ENCODE measurements around the gene C22orf39.

C22orf39 gene, protein sequence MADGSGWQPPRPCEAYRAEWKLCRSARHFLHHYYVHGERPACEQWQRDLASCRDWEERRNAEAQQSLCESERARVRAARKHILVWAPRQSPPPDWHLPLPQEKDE
- total RNA-seq, result 34.4 to 39.6 reads per million in 2 donors

DNA sequence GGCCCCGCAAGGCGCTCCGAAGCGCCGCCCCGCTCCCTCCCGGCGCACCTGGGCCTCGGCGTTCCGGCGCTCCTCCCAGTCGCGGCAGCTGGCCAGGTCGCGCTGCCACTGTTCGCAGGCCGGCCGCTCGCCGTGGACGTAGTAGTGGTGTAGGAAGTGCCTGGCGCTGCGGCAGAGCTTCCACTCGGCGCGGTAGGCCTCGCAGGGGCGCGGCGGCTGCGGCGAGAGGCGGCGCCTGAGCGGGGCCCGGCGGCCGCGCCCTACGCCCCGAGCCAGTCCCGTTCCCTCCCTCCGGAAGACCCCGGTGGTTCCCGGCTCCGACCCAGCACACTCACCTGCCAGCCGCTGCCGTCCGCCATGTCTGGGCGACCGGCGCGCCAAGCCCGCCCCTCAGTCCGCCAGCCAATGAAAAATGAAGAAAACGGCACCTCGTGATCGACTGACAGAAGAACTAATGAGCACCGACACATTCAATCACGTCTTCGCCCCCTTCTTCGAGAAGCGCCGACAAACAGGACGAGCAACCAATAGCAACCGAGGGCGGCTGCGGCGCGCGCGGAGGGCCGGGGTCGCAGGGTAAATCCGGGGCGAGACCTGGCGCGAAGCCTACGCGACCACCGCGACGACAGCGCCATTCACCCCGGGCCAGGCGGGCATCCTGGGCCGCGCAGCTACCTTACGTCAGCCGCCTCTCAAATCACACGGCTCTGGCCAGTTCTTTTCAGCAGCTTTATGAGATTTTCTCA is at the start of gene C22orf39:
C22orf39 (minus strand) TSS at position 382 of the 746 bp plus-strand sequence; CDS start at position 359, 23 bp downstream.
- peak; percentile 84 for DNase-seq

DNA sequence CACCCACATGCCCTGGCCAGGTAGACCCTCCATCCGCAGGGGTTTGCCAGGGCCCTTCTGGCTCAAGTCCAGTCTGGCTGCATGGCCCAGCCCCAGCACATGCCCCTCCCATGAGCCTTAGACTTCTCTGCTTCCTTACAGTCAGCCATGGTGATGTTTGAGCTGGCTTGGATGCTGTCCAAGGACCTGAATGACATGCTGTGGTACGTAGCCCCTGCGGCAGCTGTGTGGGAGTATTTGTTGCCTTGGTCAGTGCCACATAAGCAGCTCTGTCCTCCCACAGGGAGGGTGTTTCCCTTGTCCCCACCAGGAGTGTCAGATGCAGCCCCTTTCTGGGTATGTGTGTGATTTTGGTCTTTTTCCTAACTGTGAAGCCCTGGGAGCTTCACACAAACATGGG is 49.7 kb upstream of the C22orf39 start:
- DNase-seq, result no peak

- no peak for DNase-seq
Measured at GRCh38 chr22:19496324-19496630, 48.8 kb upstream of the C22orf39 start.

- no peak for DNase-seq
Measured at GRCh38 chr22:19495562-19496323, 48.2 kb upstream of the C22orf39 start.

GRCh38 chr22:19494676-19495173 is 47.2 kb upstream of the C22orf39 start:
- DNase-seq, result no peak

DNA sequence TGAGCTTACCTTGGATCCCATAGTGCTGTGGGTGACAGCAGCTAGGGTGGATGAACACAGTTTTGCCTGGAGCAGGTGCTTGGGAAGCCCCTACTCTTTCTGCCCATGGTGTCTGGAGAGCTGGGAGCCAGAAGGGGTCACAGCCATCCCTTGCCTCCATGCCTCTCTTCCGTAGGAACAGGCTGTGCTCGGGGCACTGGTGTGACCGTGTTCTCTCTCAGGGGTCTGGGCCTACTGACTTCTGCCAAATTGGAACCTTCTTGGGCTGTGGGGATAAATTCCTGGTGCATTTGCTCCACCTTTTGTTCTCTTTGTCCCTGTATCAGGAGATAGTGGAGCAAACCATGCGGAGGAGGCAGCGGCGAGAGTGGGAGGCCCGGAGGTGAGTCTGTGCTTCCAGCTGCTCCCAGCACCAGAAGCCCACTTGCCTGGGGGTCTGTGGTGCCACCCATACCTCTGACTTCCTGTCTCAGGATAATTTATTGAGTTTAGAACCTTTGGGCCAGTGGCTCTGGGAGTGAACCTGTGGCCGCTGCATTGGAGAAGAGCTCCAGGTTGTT is 46.6 kb upstream of the C22orf39 start:
- DNase-seq, result no peak

DNA sequence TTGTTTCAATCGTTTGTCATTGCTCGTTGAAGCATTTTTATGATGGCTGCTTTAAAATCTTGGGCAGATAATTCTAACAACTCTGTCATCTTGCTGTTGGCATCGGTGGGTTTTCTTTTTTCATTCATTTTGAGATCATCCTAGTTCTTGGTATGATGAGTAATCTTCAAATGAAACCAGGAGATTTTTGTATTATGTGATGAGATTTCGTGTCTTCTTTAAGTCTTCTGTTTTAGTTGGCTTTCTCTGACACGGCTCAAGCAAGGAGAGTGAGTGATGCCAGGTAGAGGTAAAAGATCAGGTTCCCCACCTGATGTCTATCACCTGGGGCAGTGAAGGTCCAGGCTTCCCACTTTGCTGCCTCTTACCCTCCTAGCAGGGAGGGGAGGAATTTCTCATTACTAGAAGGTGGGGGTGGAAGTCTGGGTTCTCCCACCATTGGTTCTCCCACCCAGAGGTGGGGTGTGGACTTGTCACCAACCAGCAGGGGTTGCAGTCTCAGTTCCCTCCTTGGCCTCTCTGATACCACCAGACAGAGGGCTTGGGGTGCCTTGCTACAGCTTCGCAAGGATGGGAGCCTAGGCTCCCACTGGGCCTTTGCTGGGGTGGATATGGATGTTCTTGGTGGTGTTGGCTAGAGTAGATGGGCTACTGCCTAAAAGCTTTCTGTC is 45.1 kb upstream of the C22orf39 start:
- no peak for DNase-seq

DNA sequence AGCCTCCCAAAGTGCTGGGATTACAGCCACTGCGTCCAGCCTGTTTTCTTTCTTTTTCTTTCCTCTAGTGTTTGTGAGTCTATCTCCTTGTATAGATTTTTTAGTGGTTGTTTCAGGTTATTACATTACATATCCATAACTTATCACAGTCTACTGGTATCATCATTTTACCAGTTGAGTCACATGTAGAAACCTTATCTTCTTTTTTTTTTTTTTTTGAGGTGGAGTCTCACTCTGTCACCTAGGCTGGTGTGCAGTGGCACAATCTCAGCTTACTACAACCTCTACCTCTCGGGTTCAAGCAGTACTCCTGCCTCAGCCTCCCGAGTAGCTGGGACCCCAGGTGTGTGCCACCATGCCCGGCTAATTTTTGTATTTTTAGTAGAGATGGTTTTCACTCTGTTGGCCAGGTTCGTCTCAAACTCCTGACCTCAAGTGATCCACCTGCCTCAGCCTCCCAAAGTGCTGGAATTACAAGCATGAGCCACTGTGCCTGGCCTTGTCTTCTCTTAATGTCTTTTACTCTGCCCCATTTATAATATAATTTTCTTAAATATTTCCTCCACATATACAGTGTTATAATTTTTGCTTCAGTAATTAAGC is 43.2 kb upstream of the C22orf39 start:
- DNase-seq, result no peak

DNA sequence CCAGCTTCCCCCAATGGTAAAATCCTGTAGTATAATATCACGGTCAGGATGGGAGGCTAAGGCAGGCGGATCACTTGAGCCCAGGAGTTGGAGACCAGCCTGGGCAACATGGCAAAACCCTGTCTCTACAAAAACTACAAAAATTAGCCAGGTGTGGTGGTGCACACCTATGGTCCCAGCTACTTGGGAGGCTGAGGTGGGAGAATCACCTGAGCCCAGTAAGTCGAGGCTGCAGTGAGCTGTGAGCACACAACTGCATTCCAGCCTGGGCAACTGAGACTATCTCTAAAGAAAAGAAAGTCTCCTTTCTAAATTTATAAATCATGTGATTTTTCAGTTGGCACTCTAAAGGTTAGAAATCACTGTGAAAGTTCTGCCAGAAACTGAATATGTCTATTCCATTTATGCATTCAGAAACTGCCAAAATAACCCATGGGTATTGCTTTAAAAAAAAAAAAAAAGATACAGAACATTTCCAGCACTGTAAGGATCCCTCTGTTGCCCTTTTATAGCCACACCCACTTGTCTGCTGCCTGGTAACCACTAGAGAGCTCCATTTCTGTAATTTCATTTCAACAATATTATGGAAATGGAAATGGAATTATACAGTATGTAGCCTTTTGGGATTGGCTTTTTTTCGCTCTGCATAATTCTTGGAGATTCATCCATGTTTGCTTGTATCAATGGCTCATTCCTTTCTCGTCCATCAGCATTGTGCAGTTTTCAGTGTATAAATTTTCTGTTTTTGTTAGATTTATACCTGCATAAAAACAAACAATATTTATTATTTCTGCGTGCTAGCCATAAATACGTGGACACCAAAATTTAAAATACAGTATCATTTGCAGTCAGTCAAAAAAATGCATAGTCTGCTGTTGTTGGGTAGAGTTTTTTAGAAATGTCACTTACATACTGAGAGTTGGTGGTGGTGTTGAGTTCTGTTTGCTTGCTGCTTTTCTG is 41.7 kb upstream of the C22orf39 start:
- no peak for DNase-seq

DNA sequence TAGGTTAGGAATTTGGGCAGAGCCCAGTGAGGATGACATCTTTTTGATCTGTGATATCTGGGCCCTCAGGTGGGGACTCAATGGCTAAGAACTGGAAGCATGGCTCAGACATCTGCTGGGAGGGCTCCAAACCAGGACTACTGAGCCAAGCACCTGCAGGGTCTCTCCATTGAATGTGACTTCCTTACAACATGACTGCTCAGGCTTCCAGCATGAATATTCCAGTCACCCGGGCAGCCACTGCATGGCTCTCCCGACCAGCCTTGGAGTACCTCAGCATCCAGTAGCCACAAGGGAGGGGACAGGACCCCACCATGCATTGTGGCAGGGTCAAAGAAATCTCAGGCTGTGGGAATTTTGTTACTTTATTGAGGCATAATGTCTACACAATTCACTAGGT is 40.8 kb upstream of the C22orf39 start:
- DNase-seq, result no peak

DNA sequence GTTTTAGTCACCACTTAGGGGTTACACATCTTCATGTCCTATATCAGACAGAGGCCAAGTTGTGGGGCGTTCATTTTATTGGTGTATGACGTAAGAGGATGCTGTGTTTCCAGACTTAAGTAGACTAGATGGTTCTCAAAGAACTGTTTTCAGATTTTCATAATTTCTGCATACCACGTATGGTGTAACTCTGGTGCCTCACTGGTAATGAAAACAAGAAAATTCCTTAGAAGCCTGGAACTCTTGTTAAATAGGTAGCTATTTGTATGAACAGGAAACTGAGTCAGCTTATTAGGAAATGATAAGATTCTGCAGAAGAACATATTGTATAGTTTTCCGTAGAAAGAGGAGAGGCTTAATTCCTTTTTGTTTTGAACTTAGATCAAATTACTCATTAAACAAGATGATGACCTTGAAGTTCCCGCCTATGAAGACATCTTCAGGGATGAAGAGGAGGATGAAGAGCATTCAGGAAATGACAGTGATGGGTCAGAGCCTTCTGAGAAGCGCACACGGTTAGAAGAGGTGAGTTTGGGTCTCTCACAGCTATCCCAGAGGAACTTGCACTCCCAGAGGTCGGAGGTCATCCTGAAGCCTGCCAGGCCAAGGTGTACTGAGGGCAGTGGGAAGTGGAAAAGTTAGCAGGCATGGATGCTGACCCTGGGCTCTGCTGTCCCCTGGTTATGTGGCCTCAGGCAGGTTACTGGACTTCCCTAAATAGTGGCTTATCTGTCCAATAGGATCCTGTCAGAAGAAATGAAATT is 36.2 kb upstream of the C22orf39 start:
- DNase-seq, result no peak

GRCh38 chr22:19482297-19482696 is 34.8 kb upstream of the C22orf39 start:
- no peak for DNase-seq

- DNase-seq, result no peak
Measured at GRCh38 chr22:19480789-19481188, 33.3 kb upstream of the C22orf39 start.

DNA sequence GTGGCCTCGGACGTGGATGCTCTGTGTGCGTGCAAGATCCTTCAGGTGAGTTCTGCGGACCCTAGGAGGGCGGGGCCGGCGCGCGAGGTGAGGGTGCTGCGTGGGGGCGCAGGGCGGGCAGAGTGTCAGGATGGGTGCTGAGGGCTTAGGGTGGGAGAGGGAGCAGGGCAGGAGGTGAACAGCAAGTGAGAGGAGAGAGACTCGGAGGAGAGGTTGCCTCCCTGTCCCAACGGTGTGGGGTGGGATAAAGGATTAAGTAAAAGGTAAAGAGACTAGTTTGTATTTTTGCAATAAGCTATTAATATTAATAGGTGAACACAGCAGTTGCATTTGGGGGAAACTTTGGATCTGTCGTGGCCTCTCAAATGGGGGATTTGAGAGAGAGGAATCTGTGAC is 32.7 kb upstream of the C22orf39 start:
- no peak for DNase-seq

- DNase-seq, result peak; percentile 53
Measured at GRCh38 chr22:19479355-19480172, 32.1 kb upstream of the C22orf39 start, which contains the start of gene CDC45. CDC45 (plus strand) TSS chr22:19479920; CDS start chr22:19479969, 49 bp downstream.

DNA sequence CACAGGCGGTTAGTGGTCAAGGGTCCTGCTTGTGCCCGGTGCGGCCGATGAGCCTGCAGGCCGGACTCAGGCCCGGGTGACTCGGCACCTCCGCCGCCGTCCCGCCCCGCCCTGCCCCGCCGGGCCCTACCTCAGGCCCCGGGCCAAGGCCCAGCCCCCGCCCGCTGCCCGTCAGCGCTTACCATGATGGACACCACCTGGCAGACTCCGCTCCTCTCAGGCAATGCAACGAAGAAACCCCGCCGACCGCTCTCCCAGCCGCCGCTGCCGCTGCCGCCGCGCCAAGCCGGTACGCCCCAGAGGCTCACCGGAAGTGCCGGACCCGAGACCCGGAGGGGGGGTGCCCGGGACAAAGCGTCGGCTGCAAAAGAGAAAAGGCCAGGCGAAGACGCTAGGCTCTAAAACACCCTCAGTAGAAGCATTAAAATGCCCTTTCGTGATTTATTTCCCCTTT is 31.4 kb upstream of the C22orf39 start, which contains the start of gene UFD1:
UFD1 (minus strand) TSS at position 293 of the 454 bp plus-strand sequence; CDS start at position 185, 108 bp downstream.
- DNase-seq, result peak; percentile 72

DNA sequence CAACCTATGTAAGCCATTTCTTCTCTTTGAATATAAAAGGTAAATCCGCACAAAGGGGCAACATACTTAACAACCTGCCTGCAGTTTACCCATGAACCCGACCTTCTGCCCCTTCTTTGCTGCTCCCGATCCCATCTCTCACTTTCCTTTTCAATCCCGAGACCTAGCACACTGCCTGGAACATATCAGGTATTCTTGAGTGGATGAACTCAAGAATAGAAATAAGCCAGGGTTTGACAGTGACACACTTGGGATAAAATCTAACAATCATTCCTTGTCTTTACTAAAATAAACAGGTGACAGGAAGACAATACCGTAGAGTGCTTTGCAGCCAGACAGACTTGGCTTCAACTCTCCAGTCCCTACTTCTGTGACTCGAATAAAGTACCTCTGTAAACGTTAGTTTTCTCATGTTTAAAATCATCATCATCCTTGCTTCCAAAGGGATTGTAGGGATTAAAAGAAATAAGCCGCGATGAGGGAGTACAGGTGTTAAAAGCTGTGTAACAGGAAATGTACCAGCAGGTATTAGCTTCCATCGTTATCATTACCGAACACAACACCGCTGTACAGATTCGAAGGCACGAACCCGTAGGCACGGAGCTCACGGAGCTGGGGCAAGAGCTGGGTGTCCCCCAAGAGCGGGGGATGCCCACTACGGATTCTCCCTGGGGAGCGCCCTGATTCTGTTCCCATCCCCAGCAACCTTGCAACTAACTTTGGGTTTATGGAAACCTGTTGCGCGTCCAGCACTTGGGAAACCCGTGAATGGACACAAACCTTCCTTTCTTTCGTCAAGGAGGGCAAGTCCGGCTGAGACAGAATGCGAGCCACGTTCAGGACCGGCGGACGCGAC is 30.8 kb upstream of the C22orf39 start:
- DNase-seq, result no peak
